NCI-H2227 (cell line): ENCODE data around the gene PDIA6.
"Not testable (repeated sequence)": the region's sequence is repeated elsewhere in the genome, so short reads cannot be mapped to it uniquely, and the experiment has no call there.

Source experiments
- DNase-seq: peaks from one replicate; lab custom pipeline; 2025; ENCODE audit not compliant: unreplicated experiment; lab: John Stamatoyannopoulos, UW

The PDIA6 gene

DNA sequence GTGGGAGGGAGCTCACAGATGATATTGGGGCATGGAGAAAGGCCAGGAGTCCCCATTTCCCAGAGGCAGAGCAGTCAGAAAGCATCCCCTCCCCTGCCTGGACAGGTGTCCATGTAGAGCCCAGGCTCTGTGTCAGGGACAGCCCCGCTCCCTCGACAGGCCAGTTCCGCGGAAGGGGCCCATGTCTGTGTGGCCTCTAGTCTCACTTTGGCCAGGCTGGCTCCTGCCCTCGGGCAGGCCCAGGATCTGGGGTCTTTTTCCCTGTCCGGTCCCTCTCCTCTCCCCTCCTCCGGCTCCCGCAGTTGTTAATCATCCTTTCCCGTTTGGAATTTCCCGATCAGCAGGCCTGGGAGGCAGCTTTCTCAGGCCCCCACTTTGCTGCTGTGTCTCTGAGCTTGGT, 20.4 kb upstream of the PDIA6 start:
- DNase-seq = no peak

DNA sequence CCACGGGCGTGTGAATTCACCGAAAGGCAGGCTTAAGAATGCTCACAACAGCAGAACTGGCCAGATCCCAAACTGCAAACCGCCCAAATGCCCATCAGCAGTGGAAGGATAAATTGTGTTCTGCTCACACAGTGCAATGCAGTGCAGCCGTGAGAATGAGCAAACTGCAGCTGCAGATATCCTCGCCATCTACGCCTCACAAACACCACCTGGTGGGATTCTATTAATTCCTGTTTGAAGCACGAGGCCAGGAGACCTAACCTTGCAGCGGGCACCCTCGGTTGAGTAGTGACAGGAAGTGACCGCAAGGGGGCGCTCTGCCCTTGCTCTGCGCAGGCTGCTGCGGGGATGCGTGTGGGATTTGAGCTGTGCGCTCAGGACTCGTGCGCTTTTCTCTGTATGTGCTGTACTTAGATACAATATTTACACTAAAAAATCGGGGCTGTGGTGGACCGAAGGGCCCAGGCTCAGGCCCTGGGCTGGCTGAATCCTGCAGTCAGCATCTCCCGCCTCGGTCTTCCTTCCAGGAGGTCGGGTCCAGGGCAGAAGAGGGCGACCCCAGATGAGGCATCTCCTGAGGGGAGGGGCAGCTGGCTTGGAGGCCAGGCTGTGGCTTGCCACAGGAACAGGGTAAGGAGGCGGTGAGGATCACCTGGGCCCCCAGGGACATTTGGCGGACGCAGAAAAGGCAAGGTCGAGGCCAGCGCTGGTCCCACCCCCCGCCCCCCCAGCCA, 19.8 kb upstream of the PDIA6 start:
- peak; percentile 91 for DNase-seq

DNA sequence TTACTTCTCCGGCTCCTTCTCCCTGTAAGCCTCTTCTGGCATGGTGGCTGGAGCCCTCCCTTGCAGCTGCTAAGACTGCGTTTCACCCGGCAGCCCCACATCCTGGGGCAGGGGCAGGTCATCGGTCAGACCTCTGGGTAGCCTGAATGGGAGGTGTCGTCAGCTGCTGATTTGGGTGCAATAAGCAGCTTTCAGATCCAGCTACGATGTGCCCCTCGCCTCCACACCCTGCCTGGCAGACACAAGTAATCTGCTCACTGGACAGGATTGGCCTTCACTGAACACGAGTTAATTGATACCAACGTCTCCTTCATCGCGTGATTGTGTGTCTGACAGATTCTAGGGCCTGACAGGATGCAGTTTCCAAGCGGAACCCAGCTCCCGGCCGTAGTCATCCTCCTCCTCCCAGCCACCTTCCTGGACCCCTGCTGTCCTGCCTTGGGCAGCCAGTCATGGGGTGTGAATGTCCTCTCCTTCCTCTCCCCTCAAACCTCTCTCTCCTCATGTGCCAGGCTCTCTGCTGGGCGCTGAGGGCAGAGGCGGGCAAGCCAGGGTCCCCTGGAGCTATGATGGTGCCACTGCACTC, 18.9 kb upstream of the PDIA6 start:
- DNase-seq = no peak

DNA sequence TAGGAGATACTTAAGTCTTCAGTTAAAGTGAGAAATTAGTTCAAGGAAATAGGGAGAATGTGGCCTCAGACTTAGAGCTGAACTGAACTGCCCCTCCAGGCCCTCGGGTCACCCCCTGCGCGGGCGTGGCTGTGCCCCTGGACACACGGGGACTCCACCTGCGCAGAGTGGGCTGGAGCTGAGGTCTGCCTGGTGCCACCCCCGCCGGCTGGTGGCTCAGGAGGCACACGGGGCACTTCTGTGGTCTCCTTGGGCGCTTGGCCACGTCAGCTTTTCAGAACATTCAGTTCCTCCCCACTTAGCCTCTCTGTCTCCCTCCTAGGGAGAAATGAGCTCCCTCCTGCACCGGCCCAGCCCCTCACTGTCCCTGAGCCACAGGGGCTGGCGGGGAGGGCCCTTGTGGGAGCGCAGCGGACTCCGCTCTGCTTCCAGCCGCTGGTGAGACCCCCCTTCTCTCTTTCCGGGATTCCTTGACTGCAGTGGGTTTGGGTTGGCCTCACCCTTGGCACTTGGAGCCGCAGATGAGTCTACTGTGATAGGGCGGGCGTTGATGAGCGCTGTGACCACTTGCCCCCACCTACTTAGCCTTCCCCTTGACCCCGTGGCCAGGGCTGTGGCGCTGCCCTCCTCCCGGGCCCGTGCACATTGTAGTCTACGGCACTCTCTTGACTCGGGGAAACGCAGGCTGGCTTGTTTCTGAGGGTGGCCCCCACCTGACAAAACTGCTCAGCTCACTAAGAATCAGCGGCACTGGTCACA, 18.2 kb upstream of the PDIA6 start:
- peak; percentile 16 for DNase-seq

DNA sequence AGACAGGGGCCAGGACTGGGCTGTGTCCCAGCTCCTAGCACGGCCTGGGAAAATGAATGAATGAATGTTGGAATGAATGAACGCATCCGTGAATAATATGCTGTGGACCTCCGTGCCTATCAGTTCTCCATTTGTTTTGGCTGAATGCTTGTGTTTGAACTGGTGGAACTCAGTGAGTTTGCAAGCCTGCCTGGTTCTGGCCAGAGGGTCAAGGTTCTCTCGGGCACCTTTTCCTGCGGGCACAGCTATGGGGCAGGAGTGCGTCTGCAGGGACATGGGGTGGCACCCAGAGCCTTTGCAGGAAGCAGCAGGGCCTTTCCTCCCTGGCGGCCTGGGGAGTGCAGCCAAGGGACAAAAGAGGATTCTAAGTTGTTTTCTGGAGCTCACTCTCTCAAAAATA, 17.6 kb upstream of the PDIA6 start:
- no peak for DNase-seq

DNA sequence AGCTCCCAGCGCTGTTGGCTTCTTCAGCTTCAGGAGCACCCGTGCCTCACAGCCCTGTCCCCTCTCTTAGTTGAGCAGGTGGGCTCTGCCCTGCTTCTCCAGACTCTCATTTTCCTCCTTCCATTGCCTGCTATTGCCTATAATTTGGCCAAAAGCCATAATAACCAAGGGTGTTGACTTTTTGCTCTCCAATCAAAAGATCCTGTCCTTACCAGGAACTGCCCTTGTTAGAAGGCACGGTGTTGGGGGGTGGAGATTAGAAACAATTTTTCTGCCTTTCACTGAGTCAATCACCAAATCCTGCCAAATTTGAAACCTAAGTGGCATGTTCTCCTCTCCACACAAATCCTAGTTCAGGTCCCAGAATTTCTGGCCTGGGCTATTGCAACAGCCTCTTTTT, 16.7 kb upstream of the PDIA6 start:
- no peak for DNase-seq

DNA sequence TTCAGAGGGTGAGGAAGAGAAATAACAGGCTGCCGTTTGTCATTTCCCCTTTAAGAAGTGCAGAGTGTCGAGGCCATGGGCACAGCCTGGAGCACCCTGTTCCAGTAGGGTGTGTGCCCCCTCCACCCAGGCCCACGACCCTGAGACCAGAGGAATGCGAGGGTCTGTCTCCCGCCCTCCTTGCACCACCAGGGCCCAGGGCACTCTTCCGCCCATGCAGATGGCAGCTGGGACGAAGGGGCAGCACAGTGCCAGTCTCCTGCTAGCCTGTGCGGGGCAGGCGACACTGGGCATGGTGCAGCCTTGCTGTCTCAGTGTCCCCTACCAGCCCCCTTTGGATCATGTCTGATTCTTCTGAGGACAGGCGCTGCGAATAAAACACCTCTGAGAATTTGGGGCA, 15.8 kb upstream of the PDIA6 start:
- DNase-seq = no peak

DNA sequence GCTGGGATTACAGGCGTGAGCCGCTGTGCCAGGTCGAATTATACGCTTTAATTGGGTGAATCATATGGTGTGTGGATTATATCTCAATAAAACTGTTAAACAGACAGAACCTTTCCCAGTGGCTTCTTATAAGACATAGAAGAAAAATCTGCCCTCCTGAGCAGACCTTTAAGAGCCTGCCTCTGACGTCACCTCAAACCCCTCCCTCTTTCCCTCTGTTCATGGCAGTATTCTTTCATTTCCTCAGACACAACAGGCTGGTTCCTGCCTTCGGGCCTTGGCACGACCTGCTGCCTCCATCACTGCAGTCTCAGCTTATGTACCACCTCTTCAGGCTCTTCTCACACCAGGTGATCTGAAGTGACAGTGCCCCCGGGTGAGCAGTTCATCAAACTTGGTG, 14.0 kb upstream of the PDIA6 start:
- no peak for DNase-seq

DNA sequence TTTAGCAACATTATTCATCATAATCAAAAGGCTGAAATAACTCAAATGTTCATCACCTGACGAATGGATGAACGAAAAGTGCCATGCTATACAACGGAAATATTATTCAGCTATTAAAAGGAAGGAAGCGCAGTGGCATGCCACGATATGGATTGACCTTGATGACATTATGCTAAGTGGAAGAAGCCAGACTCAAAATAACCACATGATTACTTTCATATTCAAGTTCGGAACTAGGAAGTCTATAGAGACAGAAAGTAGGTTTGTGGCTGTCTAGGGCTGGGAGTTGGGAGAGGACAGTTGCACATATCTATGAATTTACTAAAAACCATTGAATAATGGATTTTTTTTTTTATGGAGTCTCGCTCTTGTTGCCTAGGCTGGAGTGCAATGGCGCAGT, 13.4 kb upstream of the PDIA6 start:
- DNase-seq = no peak

DNA sequence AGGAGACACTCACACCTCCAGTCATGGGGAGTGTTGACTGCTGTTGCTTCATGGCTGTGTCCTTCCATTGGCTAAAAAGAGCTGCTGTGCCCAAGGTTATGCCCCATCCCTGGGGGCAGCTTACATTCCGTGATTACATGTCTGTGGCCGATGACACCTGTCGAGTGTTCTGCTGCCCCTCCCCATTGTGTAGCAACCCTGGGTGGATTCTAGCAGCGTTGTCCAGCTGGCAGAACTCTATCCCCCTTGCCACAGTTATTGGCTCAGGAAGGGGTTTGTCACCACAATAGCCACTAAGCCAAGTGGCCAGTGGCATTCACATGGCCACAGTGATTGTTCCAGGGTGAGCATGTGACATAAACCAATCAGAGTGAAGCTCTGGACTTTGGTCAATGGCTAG, 11.6 kb upstream of the PDIA6 start:
- DNase-seq = no peak

DNA sequence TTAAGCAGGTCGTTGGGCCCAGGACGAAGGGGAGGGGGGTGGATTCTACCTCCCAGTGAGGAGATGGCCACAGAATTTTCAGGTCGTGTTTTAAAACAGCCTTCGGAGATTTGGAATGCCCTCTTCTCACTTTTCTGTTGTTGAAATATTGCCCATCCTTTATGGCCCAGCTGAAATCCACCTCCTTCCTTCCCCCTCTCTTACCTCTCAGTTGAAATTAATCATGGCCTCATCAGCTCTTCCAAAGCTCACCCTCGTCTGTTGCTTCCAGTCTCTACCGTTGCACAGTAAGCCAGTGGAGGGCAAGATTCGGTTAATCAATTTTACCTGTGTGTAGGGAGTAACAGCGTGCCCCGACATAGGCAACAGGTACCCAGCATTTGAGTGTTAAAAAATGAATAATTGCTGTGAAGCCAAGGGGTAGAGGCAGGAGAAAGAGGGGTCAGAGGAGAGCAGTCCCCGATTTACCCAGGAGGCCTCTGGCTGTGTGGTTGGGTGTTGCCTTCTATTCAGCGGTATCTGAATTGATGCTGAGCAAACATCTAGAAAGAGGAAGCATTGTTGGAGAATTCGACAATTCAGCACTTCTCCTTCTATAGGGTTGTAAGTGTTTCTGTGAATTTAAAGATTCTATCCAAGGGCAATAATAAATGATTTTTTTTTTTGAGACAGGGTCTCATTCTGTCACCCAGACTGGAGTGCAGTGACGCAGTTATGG, 8.6 kb upstream of the PDIA6 start:
- no peak for DNase-seq

DNA sequence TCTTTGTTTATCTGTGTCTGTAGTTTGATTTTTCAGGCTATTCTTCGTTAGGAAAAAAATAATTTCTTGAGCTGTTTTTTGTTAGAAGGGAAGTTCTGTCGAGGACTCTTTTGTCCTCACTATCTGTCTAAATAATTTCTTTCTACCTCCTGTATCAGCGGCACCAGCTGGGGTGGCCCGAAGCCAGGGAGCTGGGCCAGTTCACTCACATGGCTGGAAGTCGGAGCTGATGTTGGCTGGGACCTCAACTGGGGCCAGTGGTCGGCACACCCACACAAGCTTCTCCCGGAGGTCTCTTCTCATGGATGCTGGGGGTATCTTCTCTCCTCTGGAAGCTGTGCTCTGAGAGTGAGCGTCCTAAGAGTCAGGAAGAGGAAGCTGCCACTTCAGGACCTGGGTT, 8.0 kb upstream of the PDIA6 start:
- no peak for DNase-seq

DNA sequence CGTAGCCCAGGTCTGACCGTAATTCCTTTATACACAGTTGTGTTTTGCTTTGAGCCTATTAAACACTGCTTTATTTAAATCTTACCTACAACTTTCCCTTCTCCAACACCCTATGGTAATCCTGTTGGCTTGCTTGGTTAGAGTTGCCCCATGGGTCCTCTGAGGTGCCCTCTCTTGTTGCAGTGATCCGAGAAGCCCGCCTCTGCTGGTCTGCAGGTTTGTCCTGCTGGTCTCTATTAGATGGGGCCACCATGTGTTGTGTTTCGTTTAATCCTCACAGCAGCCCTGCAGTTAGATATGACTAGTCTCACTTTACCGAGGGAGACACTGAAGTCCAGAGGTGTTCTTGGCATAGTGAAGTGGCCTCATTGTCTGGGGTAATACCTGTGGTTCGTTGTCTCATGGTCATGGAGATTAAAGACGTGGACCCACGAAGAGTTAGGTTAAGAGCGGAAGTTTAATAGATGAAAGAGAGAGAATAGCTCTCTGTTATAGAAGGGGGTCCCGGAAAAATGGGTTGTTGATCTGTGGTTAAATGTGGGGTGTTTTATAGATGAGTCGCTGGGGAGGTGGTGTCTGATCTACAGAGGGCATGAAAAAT, 7.2 kb upstream of the PDIA6 start:
- no peak for DNase-seq

DNA sequence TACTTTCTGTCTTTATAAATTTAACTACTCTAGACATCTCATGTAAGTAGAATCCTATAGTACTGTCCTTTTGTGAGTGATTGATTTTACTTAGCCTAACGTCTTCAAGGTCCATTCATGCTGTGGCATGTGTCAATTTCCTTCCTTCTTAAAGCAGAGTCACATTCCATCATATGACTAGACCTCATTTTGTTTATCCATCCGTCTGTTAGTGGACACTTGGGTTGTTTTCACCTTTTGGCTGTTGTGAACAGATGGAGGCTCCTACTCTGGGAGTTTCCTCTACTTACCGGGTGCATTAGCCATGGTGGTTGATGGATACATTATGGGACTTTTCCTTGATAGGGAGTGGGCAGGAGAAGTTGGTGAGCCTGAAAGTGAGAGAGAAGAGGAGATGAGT, 6.4 kb upstream of the PDIA6 start:
- no peak for DNase-seq

DNA sequence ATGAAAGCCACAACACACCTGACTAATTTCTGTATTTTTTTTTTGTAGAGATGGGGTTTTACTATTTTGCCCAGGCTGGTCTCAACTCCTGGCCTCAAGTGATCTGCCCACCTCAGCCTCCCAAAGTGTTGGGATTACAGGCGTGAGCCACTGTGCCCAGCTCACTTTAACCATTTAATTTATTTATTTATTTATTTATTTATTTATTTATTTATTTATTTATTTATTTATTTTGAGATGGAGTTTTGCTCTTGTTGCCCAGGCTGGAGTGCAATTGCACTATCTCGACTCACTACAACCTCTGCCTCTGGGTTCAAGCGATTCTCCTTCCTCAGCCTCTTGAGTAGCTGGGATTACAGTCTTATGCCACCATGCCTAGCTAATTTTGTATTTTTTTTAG, 5.7 kb upstream of the PDIA6 start:
- not testable (repeated sequence) for DNase-seq

DNA sequence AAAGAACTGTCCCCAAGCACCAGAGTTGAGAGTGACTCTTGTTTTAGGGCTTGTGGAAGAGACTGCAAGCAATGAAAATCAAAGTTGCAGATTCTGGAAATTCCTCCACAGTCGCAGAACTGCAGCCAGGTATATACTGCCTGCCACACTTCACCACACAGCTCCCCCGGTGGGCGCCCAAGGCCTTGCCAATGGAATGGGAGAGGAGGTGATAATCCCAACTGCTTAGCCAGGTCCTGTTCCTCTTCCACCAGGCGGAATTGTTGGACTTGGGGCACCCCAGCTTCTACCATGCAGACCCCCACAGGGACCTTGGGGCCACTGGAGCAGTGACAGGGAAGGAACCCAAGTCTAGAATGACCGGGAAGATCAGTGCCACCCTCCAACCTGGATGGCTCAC, 4.8 kb upstream of the PDIA6 start:
- no peak for DNase-seq

DNA sequence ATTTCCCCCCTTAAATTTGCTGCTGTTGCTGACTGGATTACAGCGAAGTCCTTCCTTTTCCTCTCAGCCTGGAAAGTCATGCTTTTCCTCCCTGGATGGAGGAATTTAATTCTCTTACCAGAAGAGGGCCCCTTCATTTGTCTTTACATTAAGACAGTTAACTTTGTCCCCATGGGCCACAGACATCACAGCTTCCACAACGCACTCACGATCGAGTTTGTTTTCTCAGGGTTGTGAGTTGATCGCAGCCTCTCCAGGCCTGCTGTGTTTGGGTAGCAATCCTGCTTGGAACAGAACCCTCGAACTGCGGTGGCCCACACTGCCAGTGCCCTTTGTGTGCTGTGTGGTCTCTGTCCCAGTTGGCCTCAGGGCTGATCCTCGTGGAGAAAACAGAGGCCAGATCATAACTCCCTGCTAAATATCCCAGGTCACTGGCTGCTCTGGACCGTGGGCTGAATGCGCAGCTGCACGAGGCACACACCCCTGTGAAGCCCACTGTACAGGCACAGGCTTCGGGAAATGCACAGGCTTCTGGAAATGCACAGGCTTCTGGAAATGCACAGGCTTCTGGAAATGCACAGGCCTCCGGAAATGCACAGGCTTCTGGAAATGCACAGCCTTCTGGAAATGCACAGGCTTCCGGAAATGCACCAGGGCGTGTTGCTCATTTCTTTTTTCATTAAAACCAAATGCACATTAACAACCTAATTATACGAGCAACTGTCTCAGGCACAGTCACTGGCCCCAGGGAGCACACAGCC, 2.2 kb upstream of the PDIA6 start:
- no peak for DNase-seq

DNA sequence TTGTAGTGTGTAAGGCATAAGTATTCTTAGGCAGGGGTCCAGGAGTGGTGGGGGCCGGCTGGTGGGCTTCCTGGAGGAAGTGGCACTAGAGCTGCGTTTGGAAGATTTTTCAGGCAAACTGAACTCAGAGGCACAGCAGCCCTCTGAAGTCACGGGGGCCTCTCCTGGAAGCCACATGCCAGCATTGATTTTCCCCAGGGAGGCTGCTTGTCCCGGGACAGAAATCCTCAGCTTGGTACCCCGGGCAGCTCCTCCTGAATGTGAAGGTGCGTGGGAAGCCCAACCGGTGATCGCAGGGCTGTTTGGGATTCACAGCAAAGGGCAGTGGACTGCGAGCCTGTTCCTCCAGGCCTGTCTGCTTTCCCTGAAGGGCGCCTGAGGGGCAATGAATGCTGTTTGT, 1.6 kb upstream of the PDIA6 start:
- no peak for DNase-seq

DNA sequence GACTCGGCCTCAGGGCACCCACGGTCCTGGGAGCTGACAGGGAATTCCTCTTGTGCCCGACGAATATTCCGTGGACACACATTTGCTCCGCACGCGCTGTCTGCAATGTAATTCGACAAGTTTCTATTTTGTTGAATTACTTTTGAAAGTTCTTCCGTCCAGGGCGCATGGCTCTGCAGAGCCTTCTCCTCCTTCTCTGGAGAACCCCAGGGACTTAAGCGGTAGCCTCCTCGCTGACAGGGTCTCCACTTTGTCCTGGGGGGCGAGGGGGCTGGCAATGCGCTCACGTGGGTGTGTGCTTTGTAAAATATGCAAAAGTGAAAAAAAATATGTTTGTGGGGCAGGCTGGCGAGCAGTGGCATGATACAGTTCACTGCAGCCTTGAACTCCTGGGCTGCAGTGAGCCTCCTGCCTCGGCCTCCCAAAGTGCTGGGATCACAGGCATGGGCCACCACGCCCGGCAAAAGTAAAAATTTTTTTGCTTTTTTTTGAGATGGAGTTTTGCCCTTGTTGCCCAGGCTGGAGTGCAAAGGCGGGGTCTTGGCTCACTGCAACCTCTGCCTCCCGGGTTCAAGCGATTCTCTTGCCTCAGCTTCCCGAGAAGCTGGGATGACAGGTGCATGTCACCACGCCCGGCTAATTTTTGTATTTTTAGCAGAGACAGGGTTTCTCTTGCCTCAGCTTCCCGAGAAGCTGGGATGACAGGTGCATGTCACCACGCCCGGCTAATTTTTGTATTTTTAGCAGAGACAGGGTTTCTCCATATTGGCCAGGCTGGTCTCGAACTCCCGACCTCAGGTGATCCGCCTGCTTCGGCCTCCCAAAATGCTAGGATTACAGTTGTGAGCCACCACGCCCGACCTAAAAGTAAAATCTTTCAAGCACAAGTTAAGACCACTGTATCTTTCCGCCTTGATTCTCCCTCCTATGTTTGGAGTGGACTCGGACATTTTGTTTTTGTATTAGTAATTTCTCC, 866 bp upstream of the PDIA6 start:
- DNase-seq = not testable (repeated sequence)
